Measurements from ENCODE around the gene CLDN24.

- no peak for TF ChIP-seq CTCF (IDR thresholded peaks at IDR 0.05)
- TF ChIP-seq POLR2A (IDR thresholded peaks at IDR 0.05; ENCODE audit: low read length) = no peak
- TF ChIP-seq RCOR1 (IDR thresholded peaks at IDR 0.05; ENCODE audit: low read depth, low read length) = no peak
- TF ChIP-seq CHD2 (IDR thresholded peaks at IDR 0.05; ENCODE audit: low read length, partially characterized antibody) = no peak
- no peak for TF ChIP-seq ZC3H11A (IDR thresholded peaks at IDR 0.05)
- TF ChIP-seq CHD4 (IDR thresholded peaks at IDR 0.05; ENCODE audit: borderline replicate concordance) = no peak
These were observed 20.6 kb upstream of the CLDN24 start for GRCh38 chr4:183342541-183343533.
